ENCODE data around the gene NFKBIA.
"Not testable (repeated sequence)": the region's sequence is repeated elsewhere in the genome, so short reads cannot be mapped to it uniquely, and the experiment has no call there.

The NFKBIA gene

GRCh38 chr14:35390577-35391387 lies 13.8 kb downstream of the NFKBIA start:
- DNase-seq (ENCODE audit: low read depth) = no peak

- no peak for DNase-seq (ENCODE audit: low read depth)
Observed at GRCh38 chr14:35389315-35389667, 15.3 kb downstream of the NFKBIA start.

DNA sequence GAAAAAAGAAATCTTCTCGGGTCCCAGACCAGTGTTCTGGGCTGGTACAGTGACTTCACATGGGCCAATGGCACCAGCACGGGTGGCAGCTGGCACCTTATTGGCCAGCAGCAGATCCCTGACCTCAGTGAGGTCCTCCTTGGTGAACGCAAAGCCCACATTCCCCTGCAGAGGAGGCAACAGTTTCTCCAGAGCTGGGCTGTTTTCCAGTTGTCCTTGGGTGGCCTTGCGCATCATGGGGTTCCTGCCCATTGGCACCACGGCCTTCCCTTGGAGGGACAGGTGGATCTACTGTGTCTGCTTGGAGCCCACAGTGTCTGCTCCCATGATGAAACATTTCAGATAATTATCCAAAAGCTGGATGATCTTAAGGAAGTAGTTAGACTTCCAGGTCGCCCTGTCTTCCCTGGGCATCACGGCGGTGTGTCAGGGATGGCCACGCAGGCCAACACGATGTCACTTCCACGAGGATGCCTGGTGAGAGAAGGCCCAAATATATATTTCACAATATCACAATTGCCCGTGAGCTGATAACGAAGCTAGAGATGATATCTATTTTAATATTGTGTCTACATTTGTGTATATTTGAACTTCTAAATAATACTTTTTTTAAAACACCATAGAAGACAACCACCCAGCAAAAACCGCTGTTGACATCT lies 15.8 kb downstream of the NFKBIA start:
- no peak for DNase-seq (ENCODE audit: low read depth)

GRCh38 chr14:35387713-35388579 lies 16.6 kb downstream of the NFKBIA start:
- no peak for DNase-seq (ENCODE audit: low read depth)

DNA sequence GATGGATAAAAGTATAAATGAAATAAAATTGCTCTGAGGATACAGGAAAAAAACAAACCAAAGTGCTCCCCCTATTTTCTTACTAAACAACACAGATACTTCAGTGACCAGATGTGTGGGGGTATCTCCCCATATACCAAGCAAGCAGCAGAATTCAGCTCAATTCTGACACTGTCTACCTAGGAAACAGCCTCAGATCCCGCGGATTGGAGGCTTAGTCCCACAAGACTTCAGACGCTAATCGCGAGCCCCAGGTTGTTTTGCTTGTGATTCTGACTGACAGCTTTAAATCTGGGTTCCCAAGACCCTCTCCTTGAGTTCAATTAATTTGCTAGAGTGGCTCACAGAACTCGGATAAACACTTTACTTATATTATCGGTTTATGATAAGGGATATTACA lies 17.3 kb downstream of the NFKBIA start:
- no peak for DNase-seq (ENCODE audit: low read depth)

- DNase-seq (ENCODE audit: low read depth) = peak; percentile 42
Observed at GRCh38 chr14:35386673-35387125, 17.9 kb downstream of the NFKBIA start.

DNA sequence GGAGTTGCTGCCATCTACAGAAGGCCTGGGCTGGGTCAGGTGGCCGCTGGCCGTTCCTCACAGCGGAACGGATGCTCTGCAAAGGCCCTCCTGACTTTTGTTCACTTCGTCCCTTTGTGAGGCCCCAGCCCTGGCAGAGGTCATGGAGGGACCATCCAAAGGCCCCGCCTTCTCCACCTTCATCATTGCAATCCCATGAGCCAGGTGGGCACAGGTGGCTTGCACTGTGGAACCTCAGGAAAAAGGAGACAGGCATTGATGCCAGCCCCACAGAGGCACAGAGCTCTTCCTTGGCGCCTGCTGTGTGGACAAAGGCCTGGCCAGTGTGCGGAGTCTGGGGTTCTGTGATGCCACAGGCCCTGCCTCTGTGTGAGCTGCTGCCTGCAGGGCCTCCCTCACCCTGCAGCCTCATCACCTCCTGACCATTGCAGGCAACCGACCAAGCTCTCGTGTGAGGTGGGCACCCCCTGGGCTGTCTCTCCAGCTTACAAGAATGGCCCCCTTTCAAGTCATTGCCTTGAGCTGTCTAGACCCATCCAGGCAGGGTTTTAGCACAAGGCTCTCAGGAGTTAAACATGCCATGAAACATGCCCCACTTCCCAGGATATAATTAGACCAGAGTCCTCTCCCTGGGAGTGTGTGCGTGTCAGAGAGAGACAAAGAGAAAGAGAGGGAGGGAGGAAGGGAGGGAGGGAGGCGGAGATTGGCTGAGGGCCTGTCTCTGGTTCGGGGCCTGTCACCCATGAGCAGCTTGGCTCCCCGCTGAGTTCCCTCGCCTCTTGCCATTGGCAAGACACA lies 19.3 kb downstream of the NFKBIA start:
- DNase-seq (ENCODE audit: low read depth) = peak; percentile 96

GRCh38 chr14:35384455-35385041 lies 20.0 kb downstream of the NFKBIA start:
- peak; percentile 92 for DNase-seq (ENCODE audit: low read depth)

DNA sequence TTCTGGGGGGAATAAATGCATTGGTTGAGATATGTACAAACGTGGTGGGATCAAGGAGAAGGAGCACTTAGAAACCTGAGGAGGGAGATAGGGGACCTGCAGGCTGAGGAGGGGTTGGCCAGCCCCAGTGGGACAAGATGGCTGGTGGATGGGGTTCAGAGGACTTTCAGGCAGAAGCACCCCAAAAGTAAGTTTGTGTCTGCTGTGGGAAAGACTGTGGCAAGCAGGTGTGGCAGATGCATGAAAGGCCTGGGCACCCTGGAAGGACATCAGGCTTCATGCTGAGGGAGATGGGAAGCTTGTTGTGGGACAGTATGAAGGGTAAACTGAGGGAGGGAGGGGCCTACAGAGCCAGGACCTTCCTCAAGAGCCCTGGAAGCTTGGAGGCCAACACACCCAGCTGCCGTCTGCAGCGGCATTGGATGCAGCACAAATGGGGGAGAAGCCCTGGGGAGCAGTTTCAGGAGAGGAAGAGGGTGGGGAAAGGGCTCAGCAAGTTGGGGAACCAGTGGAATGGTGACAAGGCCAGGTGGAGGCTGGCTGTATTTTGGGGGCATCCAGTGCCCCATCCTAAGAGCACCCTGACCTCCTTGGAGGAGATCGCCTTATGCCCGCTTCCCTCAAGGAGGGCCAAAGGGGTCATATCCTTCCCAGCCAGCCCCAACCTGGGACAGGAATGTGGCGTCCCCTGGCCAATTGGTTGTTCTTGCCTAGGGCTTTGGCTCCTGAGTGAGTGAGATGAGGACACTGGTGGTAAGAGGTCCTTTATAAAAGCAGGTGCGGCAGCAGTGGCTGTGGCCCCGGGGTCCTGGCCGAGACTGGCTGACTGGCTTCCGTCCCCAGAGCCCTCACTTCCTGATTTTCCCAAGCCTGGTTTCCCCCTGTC lies 20.7 kb downstream of the NFKBIA start:
- DNase-seq (ENCODE audit: low read depth) = no peak

DNA sequence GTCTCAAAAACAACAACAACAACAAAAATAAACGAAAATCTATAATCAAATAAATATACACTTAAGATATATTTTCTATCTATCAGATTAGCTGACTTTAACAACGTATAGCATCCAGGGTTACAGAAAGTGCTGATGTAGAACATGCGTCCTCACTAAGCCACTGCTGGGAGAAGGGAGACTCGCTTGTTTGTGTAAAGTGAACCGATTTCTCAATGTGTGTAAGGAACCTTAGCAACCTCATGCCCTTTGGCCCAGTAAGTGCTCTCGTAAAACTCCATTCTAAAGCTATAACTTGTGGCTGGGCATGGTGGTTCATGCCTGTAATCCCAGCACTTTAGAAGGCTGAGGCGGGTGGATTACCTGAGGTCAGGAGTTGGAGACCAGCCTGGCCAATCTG lies 23.8 kb downstream of the NFKBIA start:
- peak; percentile 48 for DNase-seq (ENCODE audit: low read depth)

GRCh38 chr14:35379234-35379933 lies 25.2 kb downstream of the NFKBIA start:
- not testable (repeated sequence) for DNase-seq (ENCODE audit: low read depth)

- DNase-seq (ENCODE audit: low read depth) = peak; percentile 94
Observed at GRCh38 chr14:35378425-35379233, 25.9 kb downstream of the NFKBIA start.

DNA sequence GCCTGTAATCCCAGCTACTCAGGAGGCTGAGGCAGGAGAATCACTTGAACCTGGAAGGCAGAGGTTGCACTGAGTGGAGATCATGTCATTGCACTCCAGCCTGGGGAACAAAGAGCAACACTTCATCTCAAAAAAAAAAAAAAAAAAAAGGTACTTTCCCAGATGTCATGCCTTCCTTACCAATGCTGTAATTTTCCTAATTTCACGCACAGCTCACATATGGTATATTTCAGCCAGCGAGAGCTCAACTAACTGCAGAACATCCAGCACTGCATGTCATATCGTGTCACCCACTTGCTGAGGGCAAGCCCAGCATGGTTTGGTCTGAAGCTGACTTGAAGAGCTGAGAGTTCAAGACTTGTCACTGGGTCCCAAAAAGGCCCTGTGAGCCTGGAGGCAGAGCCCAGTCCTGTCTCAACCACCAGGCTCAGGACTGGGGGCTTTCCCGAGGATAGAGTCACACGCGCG lies 29.0 kb downstream of the NFKBIA start:
- DNase-seq (ENCODE audit: low read depth) = peak; percentile 74

GRCh38 chr14:35374263-35374712 lies 30.3 kb downstream of the NFKBIA start:
- peak; percentile 99 for DNase-seq (ENCODE audit: low read depth)

- DNase-seq (ENCODE audit: low read depth) = not testable (repeated sequence)
Observed at GRCh38 chr14:35373208-35373607, 31.3 kb downstream of the NFKBIA start.

DNA sequence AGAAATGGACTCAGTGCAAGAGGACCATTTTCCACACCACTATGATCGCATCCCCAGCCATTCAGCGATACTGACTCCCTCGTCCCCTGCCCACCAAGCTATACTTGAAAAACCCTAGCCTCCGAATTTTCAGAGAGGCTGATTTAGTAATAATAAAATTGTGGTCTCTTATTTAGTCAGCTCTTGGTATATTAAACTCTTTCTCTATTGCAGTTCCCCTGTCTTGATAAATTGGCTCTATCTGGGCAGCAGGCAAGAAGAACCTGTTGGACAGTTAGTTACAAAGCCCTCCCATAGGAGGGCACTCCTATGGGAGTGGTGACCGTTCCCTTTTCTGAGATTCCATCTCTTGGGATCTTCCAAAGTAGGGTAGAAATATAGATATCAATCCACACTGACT lies 33.6 kb downstream of the NFKBIA start:
- no peak for DNase-seq (ENCODE audit: low read depth)

GRCh38 chr14:35369701-35370191 lies 34.8 kb downstream of the NFKBIA start:
- DNase-seq (ENCODE audit: low read depth) = no peak
